ENCODE data around the gene FCHSD2.

DNA sequence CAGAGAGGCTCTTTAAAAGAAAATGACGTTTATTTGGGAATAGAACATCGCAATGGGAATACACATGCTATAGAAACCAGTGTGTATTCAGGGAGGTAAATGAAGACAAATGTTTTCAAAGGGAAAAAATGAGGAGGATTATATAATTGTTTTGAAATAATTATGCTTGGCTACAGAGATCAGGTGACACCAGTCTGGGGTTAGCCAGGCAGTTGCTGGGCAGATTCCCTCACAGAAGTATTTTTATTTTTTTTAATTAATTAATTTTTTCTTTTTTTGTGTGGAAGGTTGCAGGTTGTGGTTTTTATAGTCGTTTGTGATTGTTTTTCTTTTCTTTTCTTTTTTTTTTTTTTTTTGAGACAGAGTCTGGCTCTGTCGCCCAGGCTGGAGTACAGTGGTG, 342.7 kb downstream of the FCHSD2 start:
- no peak for TF ChIP-seq POLR2A (IDR thresholded peaks at IDR 0.05)
- no peak for TF ChIP-seq POLR2AphosphoS5 (IDR thresholded peaks at IDR 0.05)
- TF ChIP-seq, protein P1, sequence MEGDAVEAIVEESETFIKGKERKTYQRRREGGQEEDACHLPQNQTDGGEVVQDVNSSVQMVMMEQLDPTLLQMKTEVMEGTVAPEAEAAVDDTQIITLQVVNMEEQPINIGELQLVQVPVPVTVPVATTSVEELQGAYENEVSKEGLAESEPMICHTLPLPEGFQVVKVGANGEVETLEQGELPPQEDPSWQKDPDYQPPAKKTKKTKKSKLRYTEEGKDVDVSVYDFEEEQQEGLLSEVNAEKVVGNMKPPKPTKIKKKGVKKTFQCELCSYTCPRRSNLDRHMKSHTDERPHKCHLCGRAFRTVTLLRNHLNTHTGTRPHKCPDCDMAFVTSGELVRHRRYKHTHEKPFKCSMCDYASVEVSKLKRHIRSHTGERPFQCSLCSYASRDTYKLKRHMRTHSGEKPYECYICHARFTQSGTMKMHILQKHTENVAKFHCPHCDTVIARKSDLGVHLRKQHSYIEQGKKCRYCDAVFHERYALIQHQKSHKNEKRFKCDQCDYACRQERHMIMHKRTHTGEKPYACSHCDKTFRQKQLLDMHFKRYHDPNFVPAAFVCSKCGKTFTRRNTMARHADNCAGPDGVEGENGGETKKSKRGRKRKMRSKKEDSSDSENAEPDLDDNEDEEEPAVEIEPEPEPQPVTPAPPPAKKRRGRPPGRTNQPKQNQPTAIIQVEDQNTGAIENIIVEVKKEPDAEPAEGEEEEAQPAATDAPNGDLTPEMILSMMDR (IDR thresholded peaks at IDR 0.05 in 8 of 11, conservative IDR thresholded peaks at IDR 0.05 in 3 of 11), result no peak
